Measurements from ENCODE around the gene RPS18.

GRCh38 chr6:33319939-33320314 lies 48.1 kb downstream of the RPS18 start:
- TF ChIP-seq CTCF (IDR thresholded peaks at IDR 0.05) (no peak), POLR2A (IDR thresholded peaks at IDR 0.05) (no peak)

Data from esophagus squamous epithelium (tissue), 4 donors.